SK-N-SH treated with all-trans-retinoic acid at 6 μM for 48 hours (cell line): ENCODE measurements around the gene VPS13C.

ENCODE experiments used
- ARNTL ChIP-seq: fragments of 450-650 bp; formaldehyde crosslinking; IDR thresholded peaks from 2 replicates; pipeline ENCODE4 v1.5.0; 2020; ENCODE audit warnings: low read depth, mild to moderate bottlenecking, moderate library complexity, borderline replicate concordance
- CSRNP3 ChIP-seq: fragments of 250-450 bp; sonication (Bioruptor Pico); IDR thresholded peaks from 2 replicates; pipeline ENCODE4 v1.5.1; 2021; ENCODE audit warnings: mild to moderate bottlenecking, moderate library complexity
- PATZ1 ChIP-seq: fragments of 250-450 bp; sonication (Bioruptor Pico); IDR thresholded peaks from 2 replicates; pipeline ENCODE4 v1.8.0; 2020; ENCODE audit warnings: mild to moderate bottlenecking, moderate library complexity, borderline replicate concordance
- TOX ChIP-seq: fragments of 250-450 bp; sonication (Bioruptor Pico); IDR thresholded peaks from 2 replicates; pipeline ENCODE4 v1.8.0; 2021; ENCODE audit warnings: mild to moderate bottlenecking, moderate library complexity, borderline replicate concordance
- ZFP30 ChIP-seq: fragments of 450-650 bp; formaldehyde crosslinking; IDR thresholded peaks from 2 replicates; pipeline ENCODE4 v1.5.0; 2022; ENCODE audit warnings: mild to moderate bottlenecking, moderate library complexity
- ZNF8 ChIP-seq: fragments of 450-650 bp; formaldehyde crosslinking; IDR thresholded peaks from 2 replicates; pipeline ENCODE4 v1.5.0; 2020; ENCODE audit warnings: mild to moderate bottlenecking, moderate library complexity

- TF ChIP-seq ZNF8 (CRISPR knock-in tag) (no peak), TOX (CRISPR knock-in tag) (no peak), ZFP30 (no peak), CSRNP3 (CRISPR knock-in tag) (no peak), ARNTL (no peak), PATZ1 (no peak)
Measured at GRCh38 chr15:61994216-61994615, 66.0 kb downstream of the VPS13C start.
